Thymus (tissue), 11 donors: ENCODE measurements around the gene PUS7L. TPM values are rescaled to one million over a fixed set of nuclear protein-coding genes. Genes with fewer than 3 reads are reported as not detected.
A peak's percentile ranks its signal among the peaks of the same experiment; 100 is the strongest.
"Not testable (repeated sequence)": the region's sequence is repeated elsewhere in the genome, so short reads cannot be mapped to it uniquely, and the experiment has no call there.

Source experiments
- DNase-seq, 9 donors: peaks; one replicate each; pipeline ENCODE4 v3.0.0-alpha.2; 2013; ENCODE audit warnings: low spot score in 9 of 9, low read depth in 6 of 9, missing footprints in 1 of 9
- H3K27ac ChIP-seq, 2 donors: one replicate each; pipeline ENCODE4 v1.5.1; 2013; ENCODE audit warnings: control low read depth in 1 of 2, low read depth in 1 of 2, low read length in 1 of 2, mild to moderate bottlenecking in 1 of 2, moderate library complexity in 1 of 2
- H3K27me3 ChIP-seq, 2 donors: one replicate each; pipeline ENCODE4 v1.5.1; 2013; ENCODE audit warnings: low read length in 1 of 2; ENCODE audit not compliant: control insufficient read depth in 2 of 2, insufficient read depth in 1 of 2
- H3K36me3 ChIP-seq, 2 donors: one replicate each; pipeline ENCODE4 v1.5.1; 2013; ENCODE audit warnings: low read length in 1 of 2, mild to moderate bottlenecking in 1 of 2, moderate library complexity in 1 of 2; ENCODE audit not compliant: control insufficient read depth in 2 of 2, insufficient read depth in 2 of 2
- H3K4me1 ChIP-seq, 2 donors: one replicate each; pipeline ENCODE4 v1.5.1; 2013; ENCODE audit warnings: low read length in 2 of 2; ENCODE audit not compliant: control insufficient read depth in 2 of 2, insufficient read depth in 2 of 2
- H3K4me3 ChIP-seq, 2 donors: one replicate each; pipeline ENCODE4 v1.5.1; 2013; ENCODE audit warnings: low read length in 2 of 2, control low read depth in 1 of 2, mild to moderate bottlenecking in 1 of 2
- H3K9me3 ChIP-seq, 2 donors: one replicate each; pipeline ENCODE4 v1.5.1; 2013; ENCODE audit warnings: low read length in 1 of 2, mild to moderate bottlenecking in 1 of 2; ENCODE audit not compliant: control insufficient read depth in 2 of 2, insufficient read depth in 1 of 2
- WGBS: extraction: QIAGEN DNeasy Blood & Tissue Kit; methylation state at CpG from one replicate; pipeline ENCODE4 v1.1.7; 2013; 5-methylcytosine and 5-hydroxymethylcytosine counted together
- polyA plus RNA-seq: library from polyadenylated mRNA; stranded (reverse); fragments of 200-250 nt; gene quantifications from one replicate; pipeline ENCODE4 v1.2.3, GENCODE V29; 2013
- total RNA-seq: library from RNA; stranded (reverse); fragments of 120-200 nt; gene quantifications from one replicate; pipeline ENCODE4 v1.2.4, GENCODE V29; 2013
- donor health status: healthy.

Gene PUS7L
- total and polyA plus RNA-seq, 2 donors = 3.0 to 14.4 TPM

GRCh38 chr12:43760396-43760795 lies 1.8 kb upstream of the PUS7L start:
- Histone ChIP-seq H3K4me1 (peaks cover 15 to 23% of the 10 kb centered on the region in 2 donors), H3K36me3 (peaks cover 0 to 4% of the 10 kb centered on the region in 2 donors), H3K4me3 (peak overlapping the region; percentile 91 to 94), H3K27me3 (no peaks in the 10 kb centered on the region), H3K9me3 (no peaks in the 10 kb centered on the region), H3K27ac (no peak overlapping the region)
- no peak for DNase-seq
- WGBS = 94% methylated on average over 2 of the region's 2 CpGs

GRCh38 chr12:43758247-43758727 lies 303 bp downstream of the PUS7L start:
- Histone ChIP-seq H3K9me3 (no peaks in the 10 kb centered on the region), H3K4me1 (peaks cover 15 to 25% of the 10 kb centered on the region in 2 donors), H3K4me3 (peak overlapping the region; percentile 91 to 94), H3K36me3 (peaks cover 0 to 4% of the 10 kb centered on the region in 2 donors), H3K27ac (peak overlapping the region; percentile 66 to 99), H3K27me3 (no peaks in the 10 kb centered on the region)
- 3% methylated on average over 18 of the region's 18 CpGs for WGBS
- peak in 1 of 9 donors; percentile 17 for DNase-seq

GRCh38 chr12:43754015-43754414 lies 4.6 kb downstream of the PUS7L start:
- WGBS = 98% methylated on average over 3 of the region's 3 CpGs
- H3K27ac ChIP-seq = no peak overlapping the region

GRCh38 chr12:43751360-43751759 lies 7.2 kb downstream of the PUS7L start:
- not testable (repeated sequence) for H3K36me3 ChIP-seq, H3K9me3 ChIP-seq, DNase-seq, H3K4me3 ChIP-seq, H3K27ac ChIP-seq, H3K27me3 ChIP-seq, H3K4me1 ChIP-seq
- WGBS = 94% methylated on average over 5 of the region's 6 CpGs

More at GRCh38 chr12:43754015-43754414, 4.6 kb downstream of the PUS7L start:
- Histone ChIP-seq H3K9me3 (no peaks in the 10 kb centered on the region), H3K4me3 (no peak overlapping the region), H3K4me1 (peaks cover 3 to 9% of the 10 kb centered on the region in 2 donors), H3K27me3 (no peaks in the 10 kb centered on the region), H3K36me3 (peaks cover 0 to 7% of the 10 kb centered on the region in 2 donors)
- DNase-seq = no peak

GRCh38 chr12:43750814-43751213 lies 7.8 kb downstream of the PUS7L start:
- Histone ChIP-seq H3K4me1 (peaks cover 0 to 2% of the 10 kb centered on the region in 2 donors), H3K9me3 (no peaks in the 10 kb centered on the region), H3K27me3 (no peaks in the 10 kb centered on the region), H3K4me3 (no peak overlapping the region), H3K27ac (no peak overlapping the region), H3K36me3 (peaks cover 0 to 7% of the 10 kb centered on the region in 2 donors)
- WGBS = 98% methylated on average over 3 of the region's 3 CpGs
- DNase-seq = no peak

- 98% methylated on average over 5 of the region's 5 CpGs for WGBS
- no peaks in the 10 kb centered on the region for H3K9me3 ChIP-seq
- H3K27ac ChIP-seq = no peak overlapping the region
- peaks cover 0 to 2% of the 10 kb centered on the region in 2 donors for H3K4me1 ChIP-seq
- no peaks in the 10 kb centered on the region for H3K27me3 ChIP-seq
- peaks cover 0 to 12% of the 10 kb centered on the region in 2 donors for H3K36me3 ChIP-seq
- H3K4me3 ChIP-seq = no peak overlapping the region
- no peak for DNase-seq
These were observed 9.6 kb downstream of the PUS7L start for GRCh38 chr12:43749016-43749415.

- H3K9me3 ChIP-seq = no peaks in the 10 kb centered on the region
- H3K4me3 ChIP-seq = no peak overlapping the region
- no peak for DNase-seq
- no peak overlapping the region for H3K27ac ChIP-seq
- no peaks in the 10 kb centered on the region for H3K27me3 ChIP-seq
- H3K4me1 ChIP-seq = no peaks in the 10 kb centered on the region
- H3K36me3 ChIP-seq = peaks cover 4 to 17% of the 10 kb centered on the region in 2 donors
These were observed 13.8 kb downstream of the PUS7L start for GRCh38 chr12:43744826-43745225.

- H3K9me3 ChIP-seq = no peaks in the 10 kb centered on the region
- no peak overlapping the region for H3K4me3 ChIP-seq
- no peaks in the 10 kb centered on the region for H3K4me1 ChIP-seq
- DNase-seq = no peak
- peaks cover 4 to 25% of the 10 kb centered on the region in 2 donors for H3K36me3 ChIP-seq
- H3K27ac ChIP-seq = no peak overlapping the region
- no peaks in the 10 kb centered on the region for H3K27me3 ChIP-seq
These were observed 16.5 kb downstream of the PUS7L start for GRCh38 chr12:43742106-43742505.

- no peaks in the 10 kb centered on the region for H3K4me1 ChIP-seq
- 96% methylated on average over 3 of the region's 3 CpGs for WGBS
- no peak overlapping the region for H3K4me3 ChIP-seq
- DNase-seq = no peak
- no peak overlapping the region for H3K27ac ChIP-seq
- H3K27me3 ChIP-seq = no peaks in the 10 kb centered on the region
- H3K36me3 ChIP-seq = peaks cover 7 to 32% of the 10 kb centered on the region in 2 donors
- H3K9me3 ChIP-seq = no peaks in the 10 kb centered on the region
These were observed 18.0 kb downstream of the PUS7L start for GRCh38 chr12:43740511-43741100.
